ENCODE results near the gene HLF.

HLF gene, protein sequence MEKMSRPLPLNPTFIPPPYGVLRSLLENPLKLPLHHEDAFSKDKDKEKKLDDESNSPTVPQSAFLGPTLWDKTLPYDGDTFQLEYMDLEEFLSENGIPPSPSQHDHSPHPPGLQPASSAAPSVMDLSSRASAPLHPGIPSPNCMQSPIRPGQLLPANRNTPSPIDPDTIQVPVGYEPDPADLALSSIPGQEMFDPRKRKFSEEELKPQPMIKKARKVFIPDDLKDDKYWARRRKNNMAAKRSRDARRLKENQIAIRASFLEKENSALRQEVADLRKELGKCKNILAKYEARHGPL

DNA sequence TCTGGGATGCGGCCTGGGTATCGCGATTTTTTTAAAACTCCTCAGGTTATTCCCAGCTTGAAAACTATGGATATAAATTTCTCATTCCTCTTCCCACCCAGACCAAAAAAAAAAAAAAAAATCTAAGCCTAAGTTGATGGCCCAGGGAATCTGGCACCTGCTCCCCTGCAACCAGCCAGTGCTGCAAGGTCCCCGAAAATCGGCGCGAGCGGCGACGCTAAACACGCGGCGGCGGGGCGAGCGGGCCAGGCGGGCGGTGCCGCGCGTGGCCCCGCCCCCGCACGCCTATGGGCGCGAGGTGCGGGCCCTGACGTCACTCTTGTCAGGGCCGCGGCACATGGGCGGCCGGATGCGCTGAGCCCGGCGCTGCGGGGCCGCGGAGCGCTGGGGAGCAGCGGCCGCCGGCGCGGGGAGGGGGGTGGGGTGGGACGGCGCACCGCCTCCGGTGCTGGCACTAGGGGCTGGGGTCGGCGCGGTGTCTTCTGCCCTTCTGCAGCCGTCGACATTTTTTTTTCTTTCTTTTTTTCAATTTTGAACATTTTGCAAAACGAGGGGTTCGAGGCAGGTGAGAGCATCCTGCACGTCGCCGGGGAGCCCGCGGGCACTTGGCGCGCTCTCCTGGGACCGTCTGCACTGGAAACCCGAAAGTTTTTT lies at the start of gene HLF:
HLF (plus strand) TSS at position 316 of the 654 bp plus-strand sequence. CDS start 525 bp downstream, outside the sequence.
- DNase-seq (ENCODE audit: low read depth in 3 of 3): peak; percentile 54 to 68 (median 58)

DNA sequence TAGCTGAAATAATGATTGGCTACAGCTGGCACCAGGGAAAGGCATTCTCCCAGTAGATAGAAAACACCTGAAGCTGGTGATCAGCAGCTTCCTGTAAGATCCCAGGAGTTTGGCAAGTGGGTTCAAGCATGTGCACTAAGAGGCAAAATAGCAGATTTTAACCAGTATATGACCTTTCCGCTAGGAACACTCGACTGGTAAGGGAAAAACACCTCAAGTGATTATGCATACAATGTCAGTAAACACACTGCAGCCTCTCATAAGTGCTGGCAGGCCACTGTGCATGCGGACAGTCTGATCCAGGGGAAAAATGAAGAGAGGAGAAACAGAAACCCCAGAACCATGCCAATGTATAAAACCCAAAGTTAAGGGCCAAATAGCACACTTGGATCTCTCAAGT lies 49.0 kb upstream of the HLF start:
- no peak for DNase-seq (ENCODE audit: low read depth in 3 of 3)

DNA sequence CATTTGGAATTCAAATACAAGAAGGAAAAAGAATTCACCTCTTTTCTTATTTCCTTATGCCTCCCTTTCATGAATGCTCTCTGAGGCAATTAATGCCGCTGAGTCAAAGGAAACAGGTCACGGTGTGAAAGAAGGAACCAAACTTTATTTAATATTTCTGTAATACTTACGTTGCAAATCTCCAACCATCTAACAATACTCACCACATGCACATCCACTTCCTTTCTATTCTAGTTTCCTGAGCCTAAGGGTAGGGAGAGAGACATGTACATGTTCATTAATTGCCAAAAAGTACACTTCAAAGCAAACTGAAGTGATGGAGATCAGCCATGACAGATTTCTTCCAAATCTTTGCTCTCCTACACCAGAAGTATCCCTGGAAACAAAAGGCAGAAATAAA lies 47.9 kb upstream of the HLF start:
- DNase-seq (ENCODE audit: low read depth in 3 of 3): no peak

DNA sequence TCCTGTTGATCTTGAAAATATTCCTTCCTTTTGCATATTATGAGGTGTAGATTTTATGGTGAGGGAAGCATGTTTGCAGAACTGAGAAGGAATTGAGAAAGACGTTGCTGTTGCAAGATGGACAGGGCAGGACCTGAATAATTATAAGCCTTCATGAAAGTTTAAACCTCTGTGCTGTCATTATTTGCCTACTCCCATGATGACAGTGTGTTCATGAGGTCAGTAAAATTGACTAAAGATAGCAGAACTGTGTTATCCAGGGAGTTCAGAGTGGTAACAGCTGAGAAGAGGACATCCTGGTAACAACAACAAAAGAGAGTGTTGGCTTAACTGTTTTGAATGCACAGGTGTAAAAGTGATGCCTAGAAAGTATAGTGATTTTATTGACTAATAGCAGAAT lies 45.3 kb upstream of the HLF start:
- no peak for DNase-seq (ENCODE audit: low read depth in 3 of 3)

DNA sequence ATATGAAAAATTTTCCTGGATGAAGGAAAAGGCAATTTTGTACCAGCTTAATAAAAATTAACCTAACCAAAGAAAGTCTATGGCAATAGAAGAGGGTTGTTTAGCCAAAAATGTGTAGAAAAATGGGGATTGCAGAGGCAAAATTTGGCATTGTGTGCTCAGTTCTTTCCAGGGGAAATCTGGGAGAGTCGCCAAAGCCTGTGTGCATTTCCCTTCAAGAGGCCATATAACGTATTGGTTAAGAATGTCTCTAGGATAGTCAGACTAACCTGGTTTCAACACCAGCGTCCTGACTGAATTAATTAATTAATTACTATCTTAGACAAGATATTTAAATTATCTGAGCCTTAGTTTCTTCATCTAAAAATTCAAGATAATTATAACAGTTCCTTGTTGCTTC lies 44.8 kb upstream of the HLF start:
- DNase-seq (ENCODE audit: low read depth in 3 of 3): no peak

DNA sequence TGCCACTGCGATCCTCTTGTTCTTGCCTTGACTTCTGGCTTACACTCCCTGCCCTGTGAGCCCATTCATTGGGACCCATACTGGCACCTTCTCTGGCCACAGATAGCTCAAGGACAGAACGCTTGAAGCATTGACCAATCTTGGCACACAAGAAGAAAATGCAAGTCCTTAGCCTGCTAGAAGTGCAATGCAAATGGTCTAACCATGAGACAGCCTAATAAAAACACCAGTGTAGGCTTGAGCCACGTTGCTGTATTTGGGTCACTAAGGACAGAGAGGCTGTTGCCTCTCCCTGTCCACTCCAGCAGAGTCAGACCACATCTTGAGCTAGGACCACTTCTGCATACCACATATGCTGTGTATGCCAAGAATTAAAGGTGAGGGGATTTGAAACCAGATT lies 41.2 kb upstream of the HLF start:
- DNase-seq (ENCODE audit: low read depth in 3 of 3): no peak

DNA sequence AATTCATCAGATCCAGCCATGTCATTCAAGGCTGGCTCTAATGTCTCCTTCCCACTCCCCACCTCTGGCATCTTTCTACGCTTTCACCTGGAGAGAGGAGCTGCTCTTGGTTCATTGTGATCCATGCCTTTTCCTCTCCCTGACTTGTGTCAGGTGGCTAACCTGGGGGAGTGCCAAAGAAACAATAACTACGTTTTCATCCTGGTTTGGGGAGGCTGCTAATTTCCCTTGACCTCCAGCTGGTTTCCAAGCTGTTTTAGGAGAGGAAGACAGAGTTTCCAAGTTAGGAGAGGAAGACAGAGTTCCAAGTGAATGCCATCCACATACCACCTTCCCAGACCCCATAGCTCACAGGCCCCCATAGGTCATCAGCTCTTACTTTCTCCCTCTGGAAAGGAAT lies 40.0 kb upstream of the HLF start:
- DNase-seq (ENCODE audit: low read depth in 3 of 3): no peak

DNA sequence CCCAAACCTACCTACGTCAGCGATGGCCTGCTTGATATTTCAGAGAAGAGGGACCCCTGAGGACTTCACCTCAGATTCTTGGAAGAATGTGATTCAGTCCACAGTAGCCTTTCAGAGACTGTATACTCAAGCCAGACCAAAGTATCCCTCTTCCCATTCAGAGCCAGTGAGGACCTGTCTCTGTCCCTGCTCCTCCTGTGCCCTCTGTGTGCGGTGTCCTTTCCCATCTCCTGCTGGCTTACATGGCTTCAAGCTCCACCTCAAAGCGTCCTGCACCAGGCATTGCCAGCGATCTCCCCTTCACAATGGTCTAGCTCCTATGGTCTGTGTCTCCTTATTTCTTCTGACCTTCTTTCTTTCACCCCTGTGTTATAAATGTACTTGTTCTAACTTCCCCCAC lies 39.5 kb upstream of the HLF start:
- DNase-seq (ENCODE audit: low read depth in 3 of 3): no peak

DNA sequence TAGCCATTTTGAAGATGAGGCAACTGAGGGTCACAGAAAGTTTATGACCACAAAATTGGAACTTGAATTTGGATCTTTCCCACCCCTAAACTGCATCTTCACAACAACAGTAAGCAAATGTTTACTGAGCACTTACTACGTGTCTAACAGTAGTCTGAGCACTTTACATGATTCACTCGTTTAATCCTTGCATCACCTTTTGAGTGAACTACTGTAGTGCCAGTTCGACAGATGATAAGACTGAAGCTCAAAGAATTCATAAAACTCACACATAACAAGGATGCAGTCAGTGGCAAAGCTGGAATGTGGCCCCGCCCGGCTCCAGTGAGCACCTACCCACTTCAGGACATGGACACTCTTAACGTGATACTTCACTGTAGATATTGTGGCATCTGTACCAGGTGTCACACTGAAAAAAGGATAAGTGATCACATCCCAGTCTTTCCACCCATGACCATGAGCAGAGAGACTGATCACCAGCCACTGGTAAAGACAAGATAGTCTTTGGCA lies 36.0 kb upstream of the HLF start:
- DNase-seq (ENCODE audit: low read depth in 3 of 3): no peak

DNA sequence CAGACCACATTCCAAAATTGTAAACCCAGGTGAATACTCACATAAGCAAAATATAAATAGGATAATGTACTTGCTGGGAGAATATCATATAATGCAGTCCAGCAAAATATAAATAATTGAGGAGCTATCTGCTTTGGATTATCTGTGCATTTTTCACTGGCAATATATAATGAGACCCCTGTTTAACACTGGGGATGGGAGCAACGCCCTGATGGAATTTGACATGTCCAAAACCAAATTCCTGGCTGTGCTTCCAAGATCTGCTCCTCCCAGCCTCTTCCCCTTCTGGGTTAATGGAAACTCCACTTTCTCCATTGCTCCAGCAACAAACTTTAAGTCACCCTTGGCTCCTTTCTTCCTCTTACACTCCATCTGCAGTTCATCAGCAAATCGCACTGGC lies 35.5 kb upstream of the HLF start:
- DNase-seq (ENCODE audit: low read depth in 3 of 3): no peak

DNA sequence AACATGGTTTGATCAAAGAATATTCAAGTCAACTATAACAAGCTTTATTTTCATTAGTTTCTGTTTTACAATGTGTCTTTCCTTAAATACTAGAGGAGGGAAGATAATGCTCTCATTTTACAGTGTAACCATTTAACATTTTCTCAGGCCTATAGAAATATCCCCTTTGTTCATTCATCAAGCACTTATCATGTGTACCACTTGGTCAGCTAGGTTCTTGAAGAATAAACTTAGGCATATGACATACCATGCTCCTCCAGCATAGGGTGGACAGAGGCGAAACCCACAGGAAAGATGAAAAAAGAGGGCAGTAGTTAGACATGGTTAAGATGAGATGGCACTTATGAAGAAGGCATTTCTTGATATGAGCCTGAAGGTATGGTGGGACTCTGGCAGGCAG lies 34.0 kb upstream of the HLF start:
- DNase-seq (ENCODE audit: low read depth in 3 of 3): no peak

DNA sequence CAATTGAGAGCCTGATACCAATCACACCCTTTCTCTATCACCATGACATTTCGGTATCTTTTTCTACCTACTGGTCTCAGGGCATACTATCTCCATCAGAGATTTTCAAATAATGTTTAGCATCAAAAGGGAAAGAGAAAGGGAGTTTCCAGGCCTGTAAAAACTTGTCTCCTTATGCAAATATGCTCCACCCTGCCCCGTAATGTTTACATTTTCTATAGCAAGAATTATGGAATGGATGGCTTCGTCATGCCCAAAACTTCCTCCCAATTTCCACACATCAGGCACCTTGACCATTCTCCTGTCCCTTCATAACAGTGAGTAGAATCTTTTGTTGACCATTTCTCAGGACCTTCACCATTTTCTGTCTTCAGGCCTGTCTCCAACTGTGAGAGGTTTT lies 30.9 kb upstream of the HLF start:
- DNase-seq (ENCODE audit: low read depth in 3 of 3): no peak

DNA sequence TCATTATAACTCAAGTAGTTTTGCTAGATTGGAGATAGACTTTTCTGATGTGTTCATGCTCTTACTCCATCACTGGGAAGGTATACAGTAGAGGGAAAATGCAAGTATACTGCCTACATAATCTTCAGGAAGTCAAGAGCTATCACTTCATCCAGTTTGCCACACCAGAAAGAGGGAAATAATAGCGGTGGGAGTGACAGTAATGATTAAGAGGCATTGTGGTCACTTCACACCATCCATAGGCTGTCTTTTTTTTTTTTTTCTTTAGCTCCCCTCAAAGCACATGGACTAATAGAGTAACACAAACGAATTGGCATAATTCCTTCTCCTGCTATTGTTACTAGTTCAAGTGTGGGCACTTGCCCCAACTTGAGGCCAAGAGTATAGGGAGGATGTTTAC lies 28.4 kb upstream of the HLF start:
- DNase-seq (ENCODE audit: low read depth in 3 of 3): no peak

DNA sequence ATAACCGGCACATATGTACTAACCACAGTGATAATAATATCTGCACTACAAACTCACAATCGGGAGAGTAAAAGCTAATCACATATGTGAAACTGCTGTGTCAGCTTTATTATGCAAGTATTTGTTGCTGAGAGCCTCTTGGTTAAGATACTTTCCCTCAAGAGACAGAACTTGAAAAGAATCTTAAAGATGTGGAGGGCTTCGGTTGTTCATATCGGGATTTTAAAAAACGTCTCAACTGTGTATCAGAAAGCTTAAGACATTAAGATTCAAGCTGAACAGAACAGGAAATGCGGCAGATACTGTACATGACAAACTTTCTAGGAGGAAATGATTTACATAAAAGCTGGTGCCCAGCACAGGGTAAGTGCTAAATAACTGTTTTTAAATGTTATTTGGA lies 27.5 kb upstream of the HLF start:
- DNase-seq (ENCODE audit: low read depth in 3 of 3): no peak

DNA sequence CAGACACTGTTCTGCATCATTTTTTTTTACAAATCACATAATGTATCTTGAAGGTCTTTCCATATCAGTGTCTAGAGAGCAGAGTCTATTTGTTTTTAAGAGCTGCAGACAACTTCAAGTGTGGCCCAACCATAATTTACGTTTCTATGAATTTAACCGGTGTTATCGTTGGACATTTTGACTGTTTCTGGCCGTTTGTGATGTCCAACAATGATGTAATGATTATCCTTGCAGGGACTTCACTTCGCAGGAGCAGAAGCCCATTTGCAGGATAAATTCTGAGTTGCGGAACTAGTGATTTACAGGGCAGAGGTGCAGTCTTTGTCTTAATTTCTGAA lies 26.9 kb upstream of the HLF start:
- no peak for DNase-seq (ENCODE audit: low read depth in 3 of 3)

DNA sequence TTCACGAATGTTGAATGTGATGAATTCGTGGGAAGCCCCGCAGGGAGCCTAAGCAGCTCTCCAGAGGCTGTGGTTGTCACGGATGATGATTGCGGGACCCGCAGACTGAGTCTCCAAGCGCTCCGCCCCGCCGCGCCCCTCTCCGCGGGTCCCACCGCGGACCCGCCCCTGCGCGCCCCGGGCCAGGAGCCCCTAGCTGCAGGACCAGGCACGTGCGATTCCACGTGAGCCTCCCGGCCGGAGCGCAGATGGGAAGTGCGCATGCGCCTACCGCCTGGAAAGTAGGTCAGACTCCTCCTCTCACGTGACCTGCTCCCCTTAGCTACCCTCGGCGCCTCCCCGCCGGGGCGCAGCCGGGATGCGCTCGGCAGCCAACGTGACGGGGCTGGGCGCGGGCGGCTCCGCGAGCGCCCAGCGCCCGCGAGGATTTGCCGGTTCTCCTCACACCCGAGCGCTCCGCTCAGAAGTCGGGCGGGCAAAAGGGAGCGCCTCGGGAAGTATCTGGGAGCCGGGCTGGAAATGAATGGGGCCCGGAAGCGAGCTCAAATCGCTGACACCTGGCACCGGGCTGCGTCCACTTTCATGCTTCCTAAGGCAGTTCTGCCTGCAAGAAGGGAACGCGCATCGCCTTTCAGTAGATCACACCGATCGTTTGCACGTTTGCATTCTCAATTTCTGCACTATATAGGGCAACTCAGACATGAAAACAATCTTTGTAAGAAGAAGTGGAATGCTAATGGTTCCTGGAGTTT lies 26.4 kb upstream of the HLF start:
- peak; percentile 77 to 84 (median 78) for DNase-seq (ENCODE audit: low read depth in 3 of 3)

DNA sequence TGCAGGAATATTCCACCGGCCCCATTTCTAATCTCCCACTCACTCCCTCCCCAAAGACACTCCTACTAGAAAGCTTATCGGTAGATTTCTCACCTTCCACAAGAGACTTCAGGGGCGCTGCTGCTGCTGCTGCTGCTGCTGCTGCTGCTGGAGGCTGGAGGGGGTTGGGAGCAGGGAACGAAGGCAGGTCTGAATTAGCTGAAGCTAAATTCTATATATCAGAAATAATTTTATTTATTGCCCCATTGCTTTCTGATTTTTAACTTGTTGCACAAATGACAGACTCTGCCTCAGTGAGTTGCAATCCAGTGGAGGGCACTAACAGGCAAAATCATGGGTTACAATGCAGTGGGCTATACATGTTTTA lies 25.8 kb upstream of the HLF start:
- no peak for DNase-seq (ENCODE audit: low read depth in 3 of 3)

DNA sequence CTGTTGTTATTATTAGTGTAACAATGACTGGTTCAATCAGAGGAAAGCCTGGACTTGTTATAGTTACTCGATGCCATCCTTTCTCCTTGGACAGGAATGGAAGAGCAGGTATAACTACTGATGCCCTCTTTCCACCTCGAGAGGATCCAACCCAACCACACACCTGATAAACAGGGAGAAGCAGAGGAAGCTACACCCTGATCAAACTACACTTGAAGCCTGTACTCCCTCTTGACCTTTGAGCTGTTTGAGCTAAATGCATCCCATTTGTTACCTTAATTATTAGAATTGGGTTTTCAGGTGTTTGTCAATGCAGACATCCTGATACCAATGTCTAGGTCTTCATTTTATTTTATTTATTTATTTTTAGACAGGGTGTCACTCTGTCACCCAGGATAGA lies 23.7 kb upstream of the HLF start:
- no peak for DNase-seq (ENCODE audit: low read depth in 3 of 3)

DNA sequence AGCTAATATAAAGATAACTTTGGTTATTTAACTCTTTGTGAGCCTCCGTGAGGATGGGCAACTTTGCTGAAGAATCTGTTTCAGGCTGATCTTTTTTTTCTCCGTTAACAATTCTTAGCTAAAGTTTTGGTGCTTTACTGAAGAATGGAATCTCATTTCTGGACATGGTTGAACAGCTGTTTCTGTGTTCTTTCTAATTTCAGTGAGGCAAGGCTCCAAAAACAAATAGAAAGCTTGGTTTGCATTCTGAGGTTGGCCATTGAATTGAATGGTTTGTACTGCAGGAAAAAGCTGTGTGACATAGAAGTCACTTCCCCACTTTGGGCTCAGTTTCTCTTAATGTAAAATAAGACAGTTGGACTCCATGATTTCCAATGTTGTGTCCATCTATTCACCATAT lies 22.3 kb upstream of the HLF start:
- no peak for DNase-seq (ENCODE audit: low read depth in 3 of 3)

DNA sequence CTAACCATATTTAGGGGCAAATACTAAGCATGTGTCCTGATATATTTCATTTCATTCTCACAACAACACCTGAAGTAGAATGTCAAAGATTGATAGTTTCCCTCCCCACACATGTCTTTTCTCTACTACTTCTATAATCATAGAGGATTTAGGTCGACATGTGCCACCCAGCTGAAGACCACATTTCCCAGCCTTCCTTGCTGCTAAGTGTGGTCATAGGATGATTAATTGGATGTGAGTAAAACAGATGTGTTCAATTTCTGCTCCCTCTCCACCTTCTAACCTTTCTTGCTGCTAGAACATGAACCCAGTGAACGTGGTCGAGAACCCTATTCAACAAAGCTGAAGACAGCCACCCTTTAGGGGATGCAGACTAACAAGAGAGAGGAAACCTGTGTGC lies 18.8 kb upstream of the HLF start:
- no peak for DNase-seq (ENCODE audit: low read depth in 3 of 3)

DNA sequence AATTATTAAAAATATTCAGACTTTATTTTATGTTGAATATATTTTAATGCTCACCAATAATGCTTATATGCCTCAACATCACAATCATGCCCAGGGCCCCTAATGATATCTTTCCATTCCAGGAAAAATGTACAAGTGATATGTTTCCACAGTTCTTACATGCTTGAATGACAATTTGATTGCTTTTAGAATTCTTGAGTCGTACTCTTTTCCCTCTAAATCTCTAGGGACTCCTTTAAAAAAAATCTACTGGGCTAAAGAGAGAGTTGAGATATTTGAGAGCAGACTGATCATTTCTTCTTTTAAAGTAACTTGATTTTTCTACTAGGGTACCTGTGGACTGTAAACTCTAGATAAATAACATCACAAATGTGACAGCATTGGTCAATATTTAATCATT lies 18.2 kb upstream of the HLF start:
- no peak for DNase-seq (ENCODE audit: low read depth in 3 of 3)

DNA sequence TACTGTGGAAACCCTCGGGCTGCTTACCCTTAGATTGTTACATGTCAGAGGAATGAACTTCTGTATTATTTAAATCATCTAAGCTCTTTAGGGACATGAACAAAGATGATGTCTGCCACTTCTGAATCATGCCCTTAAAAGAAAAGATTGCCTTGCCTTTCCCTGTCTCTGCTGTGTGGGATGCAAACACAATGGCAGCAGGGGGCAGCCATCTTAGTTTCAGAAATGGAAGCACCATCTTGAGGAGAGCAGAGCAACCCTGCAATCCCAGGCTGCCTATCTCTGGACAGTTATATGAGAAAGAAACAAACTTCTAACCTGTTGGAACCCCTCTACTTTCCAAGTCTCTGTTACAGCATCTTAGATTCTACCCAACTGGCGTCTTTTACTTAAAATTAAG lies 16.7 kb upstream of the HLF start:
- no peak for DNase-seq (ENCODE audit: low read depth in 3 of 3)

DNA sequence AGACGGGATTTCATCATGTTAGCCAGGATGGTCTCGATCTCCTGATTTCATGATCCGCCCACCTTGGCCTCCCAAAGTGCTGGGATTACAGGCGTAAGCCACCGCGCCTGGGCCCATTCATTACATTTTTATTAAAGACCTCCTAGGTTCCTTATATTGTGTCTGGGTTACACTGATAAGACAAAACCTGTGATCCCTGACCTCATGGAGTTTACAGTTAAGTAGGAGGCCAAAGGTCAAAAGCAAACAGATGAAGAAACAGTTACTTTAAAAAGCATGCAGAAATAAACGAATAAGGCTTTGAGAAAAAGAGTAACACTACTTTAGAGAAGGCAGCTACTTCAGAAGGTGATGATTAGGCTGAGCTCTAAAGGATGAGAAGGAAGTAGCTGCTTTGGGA lies 14.9 kb upstream of the HLF start:
- no peak for DNase-seq (ENCODE audit: low read depth in 3 of 3)

All from stimulated activated CD4-positive, alpha-beta T cell treated with anti-CD3 and anti-CD28 coated beads, TNF-alpha, amount 100 ng/mL, for 24 hours (primary cell).